GM12878 (cell line): ENCODE results near the gene KRT72.

Experiments used
- EGR1 ChIP-seq, 2 experiments: IDR thresholded peaks; 1 replicate in 1 of 2; 2 replicates in 1 of 2; pipeline ENCODE4 v1.6.1; 2011 to 2012; ENCODE audit warnings: low read depth in 2 of 2, low read length in 2 of 2, borderline replicate concordance in 1 of 2, mild to moderate bottlenecking in 1 of 2, moderate library complexity in 1 of 2
- ESRRA ChIP-seq: IDR thresholded peaks from 2 replicates; pipeline ENCODE4 v1.6.1; 2012; ENCODE audit warnings: mild to moderate bottlenecking, low read length, improper control_type of control experiment
- MXI1 ChIP-seq: fragments of 150-350 bp; IDR thresholded peaks from 2 replicates; pipeline ENCODE4 v1.6.1; 2011; ENCODE audit warnings: low read depth, mild to moderate bottlenecking, inconsistent platforms, low read length, improper control_type of control experiment
- NFYB ChIP-seq: IDR thresholded peaks from 2 replicates; pipeline ENCODE4 v1.6.1; 2011; ENCODE audit warnings: low read depth, mild to moderate bottlenecking, low read length, improper control_type of control experiment, moderate library complexity; ENCODE audit not compliant: insufficient read depth
- RAD21 ChIP-seq: IDR thresholded peaks from 2 replicates; pipeline ENCODE4 v1.6.1; 2011; ENCODE audit warnings: mild to moderate bottlenecking, low read depth, low read length, moderate library complexity; ENCODE audit not compliant: insufficient read depth
- ZNF274 ChIP-seq: IDR thresholded peaks from one replicate; pipeline ENCODE4 v1.8.0; 2011; ENCODE audit not compliant: insufficient read length, insufficient read depth
- TF ChIP-seq, protein P1 (sequence below), 3 experiments: IDR thresholded peaks in 2 of 3; conservative IDR thresholded peaks in 1 of 3; 2 replicates each; pipeline ENCODE4 v1.5.1; 2011; ENCODE audit warnings: low read depth in 3 of 3, low read length in 3 of 3, mild to moderate bottlenecking in 3 of 3, control low read depth in 2 of 3, moderate library complexity in 2 of 3, inconsistent platforms in 1 of 3, mixed read lengths in 1 of 3; ENCODE audit not compliant: control insufficient read depth in 2 of 3, insufficient read depth in 1 of 3; ENCODE audit errors: extremely low read depth in 1 of 3
- TF ChIP-seq, protein P2 (sequence below): IDR thresholded peaks from 2 replicates; pipeline ENCODE4 v1.6.1; 2012; ENCODE audit warnings: low read depth, low read length, improper control_type of control experiment

DNA sequence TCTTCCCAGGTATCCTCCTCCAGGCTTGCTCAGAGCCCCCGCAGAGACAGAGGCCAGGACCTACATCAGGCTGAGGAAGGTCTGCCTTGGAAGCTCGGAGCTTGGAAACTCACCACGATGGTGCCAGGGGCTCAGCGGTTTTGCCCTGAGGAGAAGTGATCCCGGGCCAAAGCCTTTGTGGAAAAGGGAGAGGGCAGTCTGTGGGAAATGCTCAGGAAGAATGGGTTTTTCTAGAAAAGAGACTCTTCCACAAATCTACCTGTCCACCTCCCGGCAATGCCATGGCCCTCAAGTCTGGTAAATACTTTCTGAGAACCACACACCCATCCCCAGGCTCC is 42.8 kb upstream of the KRT72 start:
- TF ChIP-seq RAD21, result no peak
- TF ChIP-seq, protein P1, sequence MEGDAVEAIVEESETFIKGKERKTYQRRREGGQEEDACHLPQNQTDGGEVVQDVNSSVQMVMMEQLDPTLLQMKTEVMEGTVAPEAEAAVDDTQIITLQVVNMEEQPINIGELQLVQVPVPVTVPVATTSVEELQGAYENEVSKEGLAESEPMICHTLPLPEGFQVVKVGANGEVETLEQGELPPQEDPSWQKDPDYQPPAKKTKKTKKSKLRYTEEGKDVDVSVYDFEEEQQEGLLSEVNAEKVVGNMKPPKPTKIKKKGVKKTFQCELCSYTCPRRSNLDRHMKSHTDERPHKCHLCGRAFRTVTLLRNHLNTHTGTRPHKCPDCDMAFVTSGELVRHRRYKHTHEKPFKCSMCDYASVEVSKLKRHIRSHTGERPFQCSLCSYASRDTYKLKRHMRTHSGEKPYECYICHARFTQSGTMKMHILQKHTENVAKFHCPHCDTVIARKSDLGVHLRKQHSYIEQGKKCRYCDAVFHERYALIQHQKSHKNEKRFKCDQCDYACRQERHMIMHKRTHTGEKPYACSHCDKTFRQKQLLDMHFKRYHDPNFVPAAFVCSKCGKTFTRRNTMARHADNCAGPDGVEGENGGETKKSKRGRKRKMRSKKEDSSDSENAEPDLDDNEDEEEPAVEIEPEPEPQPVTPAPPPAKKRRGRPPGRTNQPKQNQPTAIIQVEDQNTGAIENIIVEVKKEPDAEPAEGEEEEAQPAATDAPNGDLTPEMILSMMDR (IDR thresholded peaks at IDR 0.05 in 2 of 3, conservative IDR thresholded peaks at IDR 0.05 in 1 of 3; ENCODE audit: control insufficient read depth in 2 of 3, extremely low read depth in 1 of 3, insufficient read depth in 1 of 3, low read depth in 3 of 3, low read length in 3 of 3), result no peak
- TF ChIP-seq ZNF274, result no peak
- TF ChIP-seq MXI1, result no peak
- TF ChIP-seq ESRRA, result no peak
- TF ChIP-seq, protein P2, sequence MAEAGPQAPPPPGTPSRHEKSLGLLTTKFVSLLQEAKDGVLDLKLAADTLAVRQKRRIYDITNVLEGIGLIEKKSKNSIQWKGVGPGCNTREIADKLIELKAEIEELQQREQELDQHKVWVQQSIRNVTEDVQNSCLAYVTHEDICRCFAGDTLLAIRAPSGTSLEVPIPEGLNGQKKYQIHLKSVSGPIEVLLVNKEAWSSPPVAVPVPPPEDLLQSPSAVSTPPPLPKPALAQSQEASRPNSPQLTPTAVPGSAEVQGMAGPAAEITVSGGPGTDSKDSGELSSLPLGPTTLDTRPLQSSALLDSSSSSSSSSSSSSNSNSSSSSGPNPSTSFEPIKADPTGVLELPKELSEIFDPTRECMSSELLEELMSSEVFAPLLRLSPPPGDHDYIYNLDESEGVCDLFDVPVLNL, result no peak
- TF ChIP-seq NFYB, result no peak
- no peak for TF ChIP-seq EGR1 (IDR thresholded peaks at IDR 0.05; ENCODE audit: borderline replicate concordance in 1 of 2, low read depth in 2 of 2, low read length in 2 of 2)
